ENCODE results near the gene ATP5PD. TPM values are rescaled to one million over a fixed set of nuclear protein-coding genes. Genes with fewer than 3 reads are reported as not detected.

Gene ATP5PD
- polyA plus RNA-seq, 1 donor = 249 TPM

DNA sequence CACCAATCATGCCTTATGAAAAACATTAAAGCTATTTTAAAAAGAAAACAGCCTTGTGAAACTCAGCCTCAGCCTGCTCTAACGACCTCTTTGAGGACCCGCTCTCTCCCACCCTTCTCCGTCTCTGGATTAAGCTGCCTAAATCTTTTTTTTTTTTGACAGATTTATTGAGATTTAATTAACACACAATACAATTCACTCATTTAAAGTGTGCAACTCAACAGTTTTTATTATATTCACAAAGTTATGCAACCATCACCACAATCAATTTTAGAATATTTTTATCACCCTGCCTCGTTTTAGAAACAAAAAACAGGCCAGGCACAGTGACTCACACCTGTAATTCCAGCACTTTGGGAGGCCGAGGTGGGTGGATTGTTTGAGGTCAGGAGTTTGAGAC is 50.9 kb downstream of the ATP5PD start:
- no peak for DNase-seq (ENCODE audit: low read depth)

DNA sequence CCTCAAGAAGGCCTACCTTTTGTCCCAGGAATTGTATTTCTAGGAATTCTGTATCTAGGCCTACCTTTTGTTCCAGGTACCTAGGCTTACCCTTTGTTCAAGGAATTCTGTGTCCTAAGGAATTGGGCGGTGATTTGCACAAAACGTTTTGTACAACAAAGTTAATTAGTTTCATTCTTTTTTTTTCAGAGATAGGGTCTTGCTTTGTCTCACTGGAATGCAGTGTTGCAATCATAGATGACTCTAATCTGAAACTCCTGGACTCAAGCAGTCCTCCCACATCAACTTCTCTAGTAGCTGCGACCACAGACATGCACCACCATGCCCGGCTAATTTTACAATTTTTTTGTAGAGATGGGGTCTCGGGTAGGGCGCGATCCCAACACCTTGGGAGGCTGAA is 52.3 kb downstream of the ATP5PD start:
- no peak for DNase-seq (ENCODE audit: low read depth)

DNA sequence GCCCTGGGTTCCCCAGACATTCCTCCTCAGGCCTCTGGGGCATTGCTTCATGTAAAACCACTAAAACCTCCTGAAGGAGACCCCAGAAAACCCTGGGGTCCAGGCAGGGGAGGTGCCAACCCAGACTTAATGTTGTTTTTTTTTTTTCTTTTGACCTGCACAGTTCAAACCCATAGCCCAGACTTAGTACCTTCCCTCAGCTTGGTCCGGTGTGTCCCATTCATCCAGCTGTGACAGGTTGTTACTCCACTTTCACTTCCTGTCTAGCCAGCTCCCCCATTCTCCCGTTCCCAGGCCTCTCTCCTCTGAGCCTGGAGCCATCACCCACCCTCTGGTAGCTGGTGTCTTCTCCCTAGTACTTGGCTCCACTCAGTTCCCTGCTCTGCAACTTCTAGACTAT is 54.5 kb downstream of the ATP5PD start:
- DNase-seq (ENCODE audit: low read depth) = no peak

DNA sequence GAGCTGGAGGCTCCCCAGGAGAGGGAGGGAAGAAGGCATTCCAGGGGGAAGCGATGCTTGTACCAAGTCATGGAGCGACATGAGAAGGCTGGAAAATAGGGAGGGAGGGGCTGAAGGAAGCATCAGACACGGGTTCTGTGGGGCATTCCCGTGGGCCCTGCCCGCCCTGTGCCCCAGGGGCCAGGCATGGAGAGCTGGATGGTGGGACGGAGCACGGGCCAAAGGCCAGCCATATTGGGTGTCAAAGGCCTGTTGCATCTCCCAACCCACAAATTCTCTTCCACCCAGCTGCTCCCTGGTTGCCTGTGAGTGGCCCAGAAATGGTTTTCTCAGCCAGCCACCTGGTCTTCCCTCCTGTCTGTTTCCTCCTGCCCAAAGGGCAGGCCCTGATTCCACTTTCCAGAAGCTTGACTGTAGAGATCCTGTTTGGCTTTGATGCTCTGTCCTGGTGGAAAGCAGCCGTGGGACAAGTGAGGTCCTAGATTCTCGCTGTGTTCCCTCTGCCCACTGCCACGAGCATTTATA is 56.1 kb downstream of the ATP5PD start:
- DNase-seq (ENCODE audit: low read depth) = no peak

Other genes with a start within 250 kb of the ATP5PD start
- gene GRIN2C, start 187.1 kb downstream of the ATP5PD start, polyA plus RNA-seq (ENCODE audit: insufficient read length) = 0.71 TPM
- 2.0 TPM for gene FDXR, start 174.0 kb downstream of the ATP5PD start, polyA plus RNA-seq (ENCODE audit: insufficient read length)
- not detected for gene FADS6, start 153.3 kb downstream of the ATP5PD start, polyA plus RNA-seq (ENCODE audit: insufficient read length)
- gene USH1G, start 123.7 kb downstream of the ATP5PD start, polyA plus RNA-seq (ENCODE audit: insufficient read length) = 0.05 TPM
- not detected for gene OTOP2, start 122.7 kb downstream of the ATP5PD start, polyA plus RNA-seq (ENCODE audit: insufficient read length)
- gene OTOP3, start 111.1 kb downstream of the ATP5PD start, polyA plus RNA-seq (ENCODE audit: insufficient read length) = not detected
- gene HID1, start 74.2 kb downstream of the ATP5PD start, polyA plus RNA-seq (ENCODE audit: insufficient read length) = 5.9 TPM
- 6.8 TPM for gene CDR2L, start 59.3 kb downstream of the ATP5PD start, polyA plus RNA-seq (ENCODE audit: insufficient read length)
- gene MRPL58, start 34.3 kb downstream of the ATP5PD start, polyA plus RNA-seq (ENCODE audit: insufficient read length) = 24.0 TPM
- gene KCTD2, start 256 bp upstream of the ATP5PD start, polyA plus RNA-seq (ENCODE audit: insufficient read length) = 20.5 TPM
- gene SLC16A5, start 41.0 kb upstream of the ATP5PD start, polyA plus RNA-seq (ENCODE audit: insufficient read length) = 6.9 TPM
- gene ARMC7, start 63.0 kb upstream of the ATP5PD start, polyA plus RNA-seq (ENCODE audit: insufficient read length) = 6.5 TPM
- 41.0 TPM for gene NT5C, start 84.8 kb upstream of the ATP5PD start, polyA plus RNA-seq (ENCODE audit: insufficient read length)
- gene JPT1, start 107.5 kb upstream of the ATP5PD start, polyA plus RNA-seq (ENCODE audit: insufficient read length) = 283 TPM
- gene SUMO2, start 136.0 kb upstream of the ATP5PD start, polyA plus RNA-seq (ENCODE audit: insufficient read length) = 334 TPM
- gene NUP85, start 158.7 kb upstream of the ATP5PD start, polyA plus RNA-seq (ENCODE audit: insufficient read length) = 34.4 TPM
- 29.9 TPM for gene GGA3, start 214.6 kb upstream of the ATP5PD start, polyA plus RNA-seq (ENCODE audit: insufficient read length)
- gene MRPS7, start 214.9 kb upstream of the ATP5PD start, polyA plus RNA-seq (ENCODE audit: insufficient read length) = 65.0 TPM
- 15.1 TPM for gene MIF4GD, start 224.3 kb upstream of the ATP5PD start, polyA plus RNA-seq (ENCODE audit: insufficient read length)
- gene SLC25A19, start 242.5 kb upstream of the ATP5PD start, polyA plus RNA-seq (ENCODE audit: insufficient read length) = 4.9 TPM